Stimulated activated CD4-positive, alpha-beta T cell treated with anti-CD3 and anti-CD28 coated beads, Interleukin-15, amount 100 ng/mL, for 48 hours (primary cell): ENCODE measurements around the gene HCN2.
A peak's percentile ranks its signal among the peaks of the same experiment; 100 is the strongest.
"Not testable (repeated sequence)": the region's sequence is repeated elsewhere in the genome, so short reads cannot be mapped to it uniquely, and the experiment has no call there.

Experiments
- DNase-seq, 2 donors: peaks; one replicate each; pipeline ENCODE4 v3.0.0-alpha.2; 2020; ENCODE audit warnings: low read depth in 2 of 2

Gene HCN2

DNA sequence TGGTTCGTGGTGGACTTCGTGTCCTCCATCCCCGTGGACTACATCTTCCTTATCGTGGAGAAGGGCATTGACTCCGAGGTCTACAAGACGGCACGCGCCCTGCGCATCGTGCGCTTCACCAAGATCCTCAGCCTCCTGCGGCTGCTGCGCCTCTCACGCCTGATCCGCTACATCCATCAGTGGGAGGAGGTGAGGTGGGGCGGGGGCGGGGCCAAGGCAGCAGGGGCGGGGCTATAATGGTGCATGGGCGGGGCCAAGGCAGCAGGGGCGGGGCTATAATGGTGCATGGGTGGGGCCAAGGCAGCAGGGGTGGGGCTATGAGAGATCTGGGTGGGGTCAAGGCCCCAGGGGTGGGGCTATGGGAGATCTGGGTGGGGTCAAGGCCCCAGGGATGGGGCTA is 14.1 kb downstream of the HCN2 start:
- not testable (repeated sequence) for DNase-seq

DNA sequence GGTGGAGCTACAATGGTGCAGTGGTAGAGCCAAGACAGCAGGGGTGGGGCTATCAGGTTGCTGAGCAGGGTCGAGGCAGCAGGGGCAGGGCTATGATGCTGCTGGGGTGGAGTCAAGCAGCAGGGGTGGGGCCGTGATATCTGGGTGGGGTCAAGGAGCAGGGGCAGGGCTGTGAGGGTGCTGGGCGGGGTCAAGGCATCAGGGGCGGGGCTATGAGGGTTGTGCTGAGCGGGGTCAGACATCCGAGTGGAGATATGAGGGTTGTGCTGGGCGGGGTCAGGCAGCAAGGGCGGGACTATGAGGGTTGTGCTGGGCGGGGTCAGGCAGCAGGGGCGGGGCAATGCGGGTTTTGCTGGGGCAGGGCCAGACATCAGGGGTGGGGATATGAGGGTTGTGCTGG is 14.7 kb downstream of the HCN2 start:
- DNase-seq: peak; percentile 65 to 68

DNA sequence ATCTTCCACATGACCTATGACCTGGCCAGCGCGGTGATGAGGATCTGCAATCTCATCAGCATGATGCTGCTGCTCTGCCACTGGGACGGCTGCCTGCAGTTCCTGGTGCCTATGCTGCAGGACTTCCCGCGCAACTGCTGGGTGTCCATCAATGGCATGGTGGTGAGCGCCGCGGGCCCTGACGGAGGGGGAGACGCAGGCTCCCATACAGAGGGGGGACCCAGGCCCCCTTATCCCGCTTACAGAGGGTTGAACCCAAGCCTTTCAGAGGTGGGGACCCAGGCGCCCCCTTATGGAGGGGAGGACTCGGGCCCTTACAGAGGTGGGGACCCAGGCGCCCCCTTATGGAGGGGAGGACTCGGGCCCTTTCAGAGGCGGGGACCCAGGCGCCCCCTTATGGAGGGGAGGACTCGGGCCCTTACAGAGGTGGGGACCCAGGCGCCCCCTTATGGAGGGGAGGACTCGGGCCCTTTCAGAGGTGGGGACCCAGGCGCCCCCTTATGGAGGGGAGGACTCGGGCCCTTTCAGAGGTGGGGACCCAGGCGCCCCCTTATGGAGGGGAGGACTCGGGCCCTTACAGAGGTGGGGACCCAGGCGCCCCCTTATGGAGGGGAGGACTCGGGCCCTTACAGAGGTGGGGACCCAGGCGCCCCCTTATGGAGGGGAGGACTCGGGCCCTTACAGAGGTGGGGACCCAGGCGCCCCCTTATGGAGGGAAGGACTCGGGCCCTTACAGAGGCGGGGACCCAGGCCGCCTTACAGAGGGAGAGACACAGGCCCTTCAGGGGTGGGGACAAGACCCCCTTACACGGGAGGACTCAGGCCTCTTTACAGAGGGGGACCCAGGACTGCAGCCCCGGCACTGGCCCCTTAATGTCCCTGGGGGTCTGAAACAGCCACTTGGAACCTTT is 15.6 kb downstream of the HCN2 start:
- DNase-seq: peak in 1 of 2 donors; percentile 42

DNA sequence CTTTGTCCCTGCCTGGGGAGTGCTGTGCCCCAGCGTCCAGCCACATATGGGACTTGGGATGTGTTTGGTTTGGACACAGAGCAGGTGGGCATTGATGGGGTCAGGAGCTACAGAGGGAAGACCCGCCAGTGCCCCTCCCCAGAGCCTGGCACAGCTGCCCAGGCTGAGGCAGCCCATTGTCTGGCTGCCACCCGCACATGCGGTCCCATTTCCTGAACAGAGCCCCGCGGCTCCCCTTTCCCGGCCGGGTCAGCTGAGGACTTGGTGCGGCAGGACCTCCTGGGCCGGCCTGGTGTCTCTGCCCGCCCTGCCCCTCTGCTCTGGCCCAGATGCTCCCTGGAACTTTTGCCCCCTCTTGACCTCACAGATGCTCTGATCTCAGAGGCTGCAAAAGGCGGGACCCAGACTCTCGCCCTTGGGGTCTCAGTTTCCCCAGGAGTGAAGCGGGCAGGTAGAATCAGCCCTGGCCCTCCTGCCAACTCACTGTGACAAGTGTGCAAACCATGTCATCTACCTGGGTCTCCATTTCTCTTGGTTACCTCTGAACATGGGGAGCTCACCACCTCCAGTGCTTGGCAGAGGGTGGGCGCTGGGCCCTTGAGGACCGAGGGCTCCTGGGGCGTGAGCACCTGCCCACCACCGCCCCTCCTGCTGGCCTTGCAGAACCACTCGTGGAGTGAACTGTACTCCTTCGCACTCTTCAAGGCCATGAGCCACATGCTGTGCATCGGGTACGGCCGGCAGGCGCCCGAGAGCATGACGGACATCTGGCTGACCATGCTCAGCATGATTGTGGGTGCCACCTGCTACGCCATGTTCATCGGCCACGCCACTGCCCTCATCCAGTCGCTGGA is 17.8 kb downstream of the HCN2 start:
- DNase-seq: no peak

DNA sequence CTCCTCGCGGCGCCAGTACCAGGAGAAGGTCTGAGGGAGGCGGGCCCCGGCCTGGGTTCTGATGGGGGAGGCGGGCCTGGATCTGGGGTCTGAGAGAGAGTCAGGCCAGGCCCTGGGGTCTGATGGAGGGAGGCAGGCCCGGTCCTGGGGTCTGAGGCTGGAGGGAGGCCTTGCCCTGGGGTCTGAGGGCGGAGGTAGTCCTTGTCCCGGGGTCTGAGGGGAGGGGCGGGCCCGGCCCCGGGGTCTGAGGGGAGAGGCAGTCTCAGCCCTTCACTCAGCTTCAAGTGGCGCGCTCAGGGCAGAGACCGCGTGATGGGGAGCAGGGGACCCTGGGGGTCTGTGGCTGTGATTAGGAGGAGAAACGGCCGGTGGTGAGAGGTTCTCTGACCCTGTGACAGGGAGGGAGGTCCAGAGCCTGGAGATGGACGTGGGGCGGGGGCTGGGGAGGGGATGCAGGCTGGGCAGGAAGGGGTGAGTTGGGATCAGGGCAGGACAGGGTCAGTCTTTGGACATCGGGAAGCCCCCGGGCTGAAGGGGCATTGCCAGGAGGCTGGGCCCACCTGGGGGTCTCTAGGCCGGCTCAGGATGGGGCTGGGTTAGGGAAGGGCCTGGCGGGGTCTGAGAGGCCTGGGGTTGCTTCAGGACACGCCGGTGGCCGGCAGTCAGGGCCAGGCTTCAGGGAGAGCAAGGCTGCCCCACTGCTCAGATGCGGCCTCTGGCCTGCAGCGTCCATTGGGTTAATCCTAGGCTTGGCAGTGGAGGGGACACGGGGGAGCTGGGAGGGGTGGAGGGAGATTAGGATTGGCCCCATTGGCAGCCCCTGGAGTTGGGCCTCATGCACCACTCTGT is 18.7 kb downstream of the HCN2 start:
- DNase-seq: no peak

DNA sequence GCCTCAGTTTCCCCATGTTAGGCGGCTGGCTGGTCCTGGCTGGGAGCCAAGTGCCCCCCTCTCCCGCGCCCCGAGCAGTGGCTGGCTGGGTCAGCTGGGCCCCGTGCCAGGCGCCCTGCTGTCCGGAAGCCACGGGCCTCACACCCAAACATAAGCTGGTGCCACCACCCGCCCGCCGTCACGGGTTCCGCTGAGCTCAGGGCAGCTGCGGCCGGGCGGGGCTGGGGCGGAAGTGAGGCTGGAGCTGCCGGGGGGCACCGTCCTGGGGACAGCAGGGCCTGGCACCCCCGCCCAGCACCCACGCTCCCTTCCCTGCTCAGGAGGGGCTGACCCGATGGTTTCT is 19.3 kb downstream of the HCN2 start:
- DNase-seq: no peak

DNA sequence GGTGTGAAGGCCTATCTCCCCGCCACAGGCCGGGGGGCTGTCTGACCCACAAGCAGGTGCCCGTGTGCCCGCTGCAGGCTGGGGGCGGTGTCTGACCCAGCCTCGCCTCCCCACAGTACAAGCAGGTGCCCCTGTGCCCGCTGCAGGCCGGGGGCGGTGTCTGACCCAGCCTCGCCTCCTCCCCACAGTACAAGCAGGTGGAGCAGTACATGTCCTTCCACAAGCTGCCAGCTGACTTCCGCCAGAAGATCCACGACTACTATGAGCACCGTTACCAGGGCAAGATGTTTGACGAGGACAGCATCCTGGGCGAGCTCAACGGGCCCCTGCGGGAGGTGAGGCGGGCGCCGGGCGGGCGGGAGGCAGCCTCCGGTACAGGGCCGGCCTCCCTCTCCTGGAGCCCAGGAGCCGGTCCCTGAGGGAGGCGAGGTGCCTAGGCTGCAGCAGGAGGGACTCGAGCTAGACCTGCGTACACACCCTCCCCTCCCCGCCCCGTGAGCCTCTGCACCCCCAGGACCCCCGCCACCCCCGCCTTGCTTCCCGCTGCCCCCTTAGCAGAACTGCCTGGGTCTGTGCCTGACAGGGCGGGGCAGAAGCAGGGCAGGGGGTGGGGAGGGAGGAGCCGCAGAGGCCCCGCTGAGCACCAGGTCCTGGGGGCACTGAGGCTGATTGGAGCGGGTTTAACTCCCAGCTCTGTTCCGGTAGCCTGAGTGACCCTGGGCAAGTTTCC is 20.6 kb downstream of the HCN2 start:
- DNase-seq: no peak

DNA sequence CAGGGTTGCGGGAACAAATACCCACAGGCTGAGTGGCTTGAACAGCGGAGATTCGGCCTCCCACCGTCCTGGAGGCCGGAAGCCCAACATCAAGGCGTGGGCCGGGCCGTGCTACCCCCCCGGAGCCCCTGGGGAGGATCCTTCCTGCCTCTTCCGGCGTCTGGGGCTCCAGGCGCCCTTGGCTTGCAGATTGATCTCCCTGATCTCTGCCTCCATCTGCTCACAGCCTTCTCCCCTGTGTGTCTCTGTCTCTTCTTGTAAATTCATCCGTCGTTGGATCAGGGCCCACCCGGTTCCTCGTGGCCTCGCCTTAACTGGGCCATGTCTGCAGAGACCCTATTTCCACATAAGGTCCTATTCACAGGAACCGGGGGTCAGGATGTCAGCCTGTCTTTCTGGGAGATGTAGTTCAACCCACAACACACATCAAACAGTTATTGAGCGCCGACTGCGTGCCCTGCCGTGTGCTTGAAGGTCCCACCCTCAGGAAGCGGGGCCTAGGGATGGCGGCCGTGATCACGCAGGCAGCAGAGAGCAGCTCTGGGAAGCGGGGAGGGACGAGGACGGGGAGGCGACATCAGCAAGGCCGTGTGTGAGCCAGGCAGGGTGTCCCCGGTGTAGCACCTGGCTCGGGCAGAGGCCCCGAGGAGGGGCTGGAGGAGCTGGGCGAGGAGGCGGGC is 21.3 kb downstream of the HCN2 start:
- peak; percentile 46 to 47 for DNase-seq

DNA sequence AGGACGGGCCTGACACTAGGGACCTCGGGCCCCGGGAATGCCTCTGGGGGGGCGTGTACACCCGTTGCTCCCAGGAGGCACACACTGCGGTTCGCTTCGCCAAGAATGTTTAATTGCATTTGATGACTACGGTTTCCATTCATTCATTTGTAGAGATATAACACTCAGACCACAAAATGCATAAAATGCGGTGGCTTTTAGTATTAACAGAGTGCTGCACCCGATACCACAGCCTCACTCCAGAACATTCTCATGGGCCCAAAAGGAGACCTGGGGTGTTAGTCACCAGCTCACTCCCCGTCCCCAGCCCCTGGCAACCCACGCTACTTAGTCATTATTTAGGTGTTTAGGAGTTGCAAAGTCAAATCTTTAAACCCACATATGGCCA is 21.8 kb downstream of the HCN2 start:
- DNase-seq: peak; percentile 69 to 79

DNA sequence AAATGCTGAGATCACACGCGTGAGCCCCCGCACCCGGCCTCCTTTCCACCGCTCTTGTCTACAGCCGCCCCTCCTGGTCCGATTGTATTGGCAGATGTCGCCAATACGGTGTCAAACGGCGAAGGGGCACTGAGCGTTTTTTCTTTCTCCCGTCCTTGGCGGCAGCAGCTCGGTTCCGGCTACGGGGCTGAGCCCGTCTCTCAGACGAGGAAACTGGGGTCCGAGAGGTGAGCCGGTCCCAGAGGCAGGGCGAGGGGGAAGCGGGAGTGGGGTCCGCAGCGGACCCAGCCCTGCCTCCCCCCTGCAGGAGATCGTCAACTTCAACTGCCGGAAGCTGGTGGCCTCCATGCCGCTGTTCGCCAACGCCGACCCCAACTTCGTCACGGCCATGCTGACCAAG is 23.3 kb downstream of the HCN2 start:
- DNase-seq: no peak

DNA sequence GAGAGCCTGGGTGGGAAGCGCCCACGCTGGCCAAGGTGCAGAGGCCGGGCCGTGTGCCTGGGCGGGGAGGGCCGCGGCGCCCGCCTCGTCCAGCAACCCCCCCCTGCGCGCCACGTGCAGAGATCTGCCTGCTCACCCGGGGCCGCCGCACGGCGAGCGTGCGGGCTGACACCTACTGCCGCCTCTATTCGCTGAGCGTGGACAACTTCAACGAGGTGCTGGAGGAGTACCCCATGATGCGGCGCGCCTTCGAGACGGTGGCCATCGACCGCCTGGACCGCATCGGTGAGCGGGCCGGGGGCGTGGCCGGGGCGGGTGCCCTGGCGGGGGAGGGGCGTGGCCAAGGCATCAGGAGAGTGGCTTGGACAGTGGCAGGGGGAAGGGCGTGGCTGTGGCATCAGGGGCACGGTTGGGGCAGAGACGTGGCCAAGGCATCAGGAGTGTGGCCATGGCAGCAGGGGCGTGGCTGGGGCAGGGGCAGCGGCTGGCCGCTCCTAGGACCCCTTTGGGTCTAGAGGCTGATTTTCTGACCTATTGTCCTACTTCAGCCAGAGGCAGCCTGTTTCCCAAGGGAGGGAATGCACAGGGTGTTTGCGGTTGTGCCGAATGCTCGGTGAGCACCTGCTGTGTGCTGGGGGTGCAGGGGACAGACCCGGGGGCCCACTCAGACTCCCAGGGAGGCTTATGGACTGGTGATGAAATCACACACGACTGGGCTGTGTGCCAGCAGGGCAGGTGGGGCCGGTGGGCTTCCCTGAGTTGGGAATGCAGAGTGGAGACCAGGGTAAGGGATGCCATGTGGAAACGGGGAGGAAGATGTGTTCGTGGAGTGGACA is 24.3 kb downstream of the HCN2 start:
- no peak for DNase-seq

DNA sequence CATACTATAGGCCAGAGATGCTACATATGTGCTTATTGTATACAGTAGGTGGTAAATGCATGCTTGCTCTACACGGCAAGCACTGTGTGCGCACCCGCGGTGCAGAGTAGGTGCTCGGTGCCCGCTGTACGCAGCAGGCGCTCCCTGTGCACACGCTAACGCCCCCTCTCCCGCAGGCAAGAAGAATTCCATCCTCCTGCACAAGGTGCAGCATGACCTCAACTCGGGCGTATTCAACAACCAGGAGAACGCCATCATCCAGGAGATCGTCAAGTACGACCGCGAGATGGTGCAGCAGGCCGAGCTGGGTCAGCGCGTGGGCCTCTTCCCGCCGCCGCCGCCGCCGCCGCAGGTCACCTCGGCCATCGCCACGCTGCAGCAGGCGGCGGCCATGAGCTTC is 25.9 kb downstream of the HCN2 start:
- no peak for DNase-seq

DNA sequence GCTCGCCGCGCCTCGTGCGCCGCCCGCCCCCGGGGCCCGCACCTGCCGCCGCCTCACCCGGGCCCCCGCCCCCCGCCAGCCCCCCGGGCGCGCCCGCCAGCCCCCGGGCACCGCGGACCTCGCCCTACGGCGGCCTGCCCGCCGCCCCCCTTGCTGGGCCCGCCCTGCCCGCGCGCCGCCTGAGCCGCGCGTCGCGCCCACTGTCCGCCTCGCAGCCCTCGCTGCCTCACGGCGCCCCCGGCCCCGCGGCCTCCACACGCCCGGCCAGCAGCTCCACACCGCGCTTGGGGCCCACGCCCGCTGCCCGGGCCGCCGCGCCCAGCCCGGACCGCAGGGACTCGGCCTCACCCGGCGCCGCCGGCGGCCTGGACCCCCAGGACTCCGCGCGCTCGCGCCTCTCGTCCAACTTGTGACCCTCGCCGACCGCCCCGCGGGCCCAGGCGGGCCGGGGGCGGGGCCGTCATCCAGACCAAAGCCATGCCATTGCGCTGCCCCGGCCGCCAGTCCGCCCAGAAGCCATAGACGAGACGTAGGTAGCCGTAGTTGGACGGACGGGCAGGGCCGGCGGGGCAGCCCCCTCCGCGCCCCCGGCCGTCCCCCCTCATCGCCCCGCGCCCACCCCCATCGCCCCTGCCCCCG is 26.5 kb downstream of the HCN2 start:
- no peak for DNase-seq

DNA sequence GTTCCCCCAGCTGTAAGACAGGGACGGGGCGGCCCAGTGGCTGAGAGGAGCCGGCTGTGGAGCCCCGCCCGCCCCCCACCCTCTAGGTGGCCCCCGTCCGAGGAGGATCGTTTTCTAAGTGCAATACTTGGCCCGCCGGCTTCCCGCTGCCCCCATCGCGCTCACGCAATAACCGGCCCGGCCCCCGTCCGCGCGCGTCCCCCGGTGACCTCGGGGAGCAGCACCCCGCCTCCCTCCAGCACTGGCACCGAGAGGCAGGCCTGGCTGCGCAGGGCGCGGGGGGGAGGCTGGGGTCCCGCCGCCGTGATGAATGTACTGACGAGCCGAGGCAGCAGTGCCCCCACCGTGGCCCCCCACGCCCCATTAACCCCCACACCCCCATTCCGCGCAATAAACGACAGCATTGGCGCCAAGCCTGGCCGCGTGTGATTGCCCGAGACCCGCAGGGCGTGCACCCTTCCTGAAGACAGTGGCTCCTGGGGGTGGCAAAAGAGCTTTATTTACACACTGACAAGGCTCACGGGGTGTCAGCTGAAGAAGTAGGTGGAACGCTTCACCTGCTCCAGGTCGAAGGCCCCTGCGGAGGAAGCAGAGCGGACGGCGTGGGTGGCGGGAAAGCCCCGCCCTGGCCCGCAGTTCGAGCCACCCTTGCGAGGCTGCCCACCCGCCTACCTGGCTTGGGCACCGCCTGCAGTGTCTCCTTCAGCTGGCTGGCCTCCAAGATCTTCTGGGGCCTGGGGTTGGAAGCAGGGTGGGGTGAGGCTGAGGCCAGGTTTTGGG is 27.3 kb downstream of the HCN2 start:
- DNase-seq: no peak

DNA sequence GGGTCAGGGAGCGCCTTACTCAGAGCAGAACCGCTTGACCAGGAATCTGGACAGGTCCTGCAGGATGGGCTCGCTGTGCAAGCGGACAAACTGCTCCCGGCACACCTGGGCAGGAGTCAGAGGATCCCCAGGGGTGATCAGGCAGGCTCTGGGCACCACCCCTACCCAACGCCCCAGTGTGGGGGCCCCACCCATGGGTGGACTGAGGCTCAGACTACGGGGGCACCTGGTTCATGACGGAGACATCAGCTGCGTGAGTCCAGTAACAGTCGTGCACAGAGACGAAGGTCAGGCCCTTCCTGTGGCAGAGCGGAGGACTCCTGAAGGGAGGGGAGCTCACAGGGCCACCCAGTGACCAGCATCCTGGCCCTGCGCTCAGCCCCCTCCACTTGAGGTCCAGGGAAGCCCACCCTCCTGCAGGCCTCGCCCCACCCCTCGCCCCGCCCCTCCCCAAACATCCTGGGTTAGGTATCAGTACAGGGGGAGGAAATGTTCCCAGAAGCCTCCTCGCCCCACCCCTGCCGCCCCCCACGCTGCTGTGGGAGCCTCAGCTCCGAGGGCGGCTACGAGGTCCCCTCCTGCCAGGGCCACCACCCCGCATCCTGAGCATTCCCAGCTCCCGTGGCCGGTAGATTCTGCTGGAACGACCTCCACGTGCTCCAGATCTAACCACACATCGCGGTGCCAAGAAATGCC is 28.0 kb downstream of the HCN2 start:
- no peak for DNase-seq

DNA sequence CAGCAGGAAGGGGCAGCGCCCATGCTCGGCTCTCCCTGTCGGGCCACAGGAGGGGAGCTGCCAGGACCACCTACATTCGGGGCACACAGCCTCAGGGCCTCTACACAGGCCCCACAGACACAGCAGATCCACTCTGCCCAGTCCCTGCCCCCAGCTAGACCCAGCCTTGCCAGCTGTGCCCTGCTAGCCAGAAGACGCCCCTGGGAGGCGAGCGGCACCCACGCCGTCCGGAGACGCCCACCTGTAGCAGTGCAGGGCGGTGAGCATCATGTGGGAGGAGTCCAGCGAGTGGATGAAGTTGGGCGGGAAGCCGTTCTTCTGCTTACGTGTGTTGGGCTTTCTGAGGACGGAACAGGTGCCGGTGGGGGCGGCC is 28.6 kb downstream of the HCN2 start:
- DNase-seq: no peak

DNA sequence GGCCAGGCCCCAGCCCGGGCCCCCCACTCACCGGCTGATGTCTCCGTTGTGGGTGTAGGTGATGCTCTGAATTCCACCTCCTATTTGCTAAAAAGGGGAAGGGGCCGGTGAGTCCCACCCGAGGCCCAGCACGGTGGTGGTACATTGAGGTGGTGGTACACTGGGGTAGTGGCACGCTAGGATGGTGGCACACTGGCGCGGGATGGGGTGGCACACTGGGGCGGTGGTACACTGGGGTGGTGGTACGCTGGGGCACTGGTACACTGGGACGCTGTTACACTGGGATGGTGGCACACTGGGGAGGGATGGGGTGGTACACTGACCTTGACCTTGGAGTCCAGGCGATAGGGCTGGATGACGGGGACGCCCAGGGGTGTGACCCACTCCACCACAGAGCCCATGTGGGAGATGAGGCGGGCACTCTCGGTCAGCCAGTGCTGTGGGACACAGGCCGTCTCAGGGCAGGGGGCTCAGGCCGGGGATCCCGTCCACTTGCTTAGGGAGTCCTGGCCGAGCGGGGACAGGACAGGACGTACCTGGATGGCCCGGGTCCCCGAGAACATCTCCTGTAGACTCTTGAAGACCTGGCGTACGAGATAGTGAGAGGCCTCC is 29.1 kb downstream of the HCN2 start:
- DNase-seq: no peak
